ENCODE measurements around the gene RFT1. TPM values are rescaled to one million over a fixed set of nuclear protein-coding genes. Genes with fewer than 3 reads are reported as not detected.

RFT1 gene
- total and polyA plus RNA-seq, 2 of the 13 experiments (the other 11 are each of a cell fraction or from before 2014, with no cell fraction given), result 23.2 to 37.0 TPM

DNA sequence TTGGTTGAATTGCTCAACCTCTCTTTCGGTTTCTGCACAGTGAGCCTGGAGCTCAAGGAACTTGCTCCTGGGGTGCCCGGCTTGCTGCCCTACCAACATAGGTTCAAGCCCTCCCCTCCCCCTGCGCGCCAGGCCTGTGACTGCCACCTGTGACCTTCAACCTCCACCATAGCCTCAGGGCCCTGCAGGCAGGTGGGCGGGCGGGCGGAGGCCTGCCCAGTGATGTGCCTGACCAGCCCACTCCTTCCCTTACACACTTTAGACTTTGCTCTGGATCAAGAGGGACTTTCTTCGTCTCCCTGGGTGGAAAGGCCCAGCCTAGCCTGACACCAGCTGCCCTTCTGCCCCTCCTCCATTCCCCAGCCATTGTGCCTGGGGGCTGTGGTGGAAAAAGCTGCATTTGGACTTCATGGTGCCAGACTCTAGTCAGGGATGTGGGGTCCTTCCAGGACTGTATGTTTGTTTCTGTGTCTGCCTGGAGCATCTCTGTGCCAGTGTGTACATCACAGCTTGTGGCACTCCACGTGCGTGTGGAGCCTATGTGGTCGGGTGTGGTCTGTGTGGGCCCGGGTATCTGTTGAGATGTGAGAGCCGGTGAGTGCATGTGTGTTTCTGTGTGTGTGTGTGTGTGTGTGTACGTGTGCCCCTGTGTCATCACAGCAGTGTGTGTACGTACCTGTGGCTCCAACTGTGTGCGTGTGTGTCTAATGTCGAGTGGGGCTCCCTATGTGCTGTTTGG is 40.3 kb upstream of the RFT1 start (continued):
- TF ChIP-seq JUNB (CRISPR knock-in tag; IDR thresholded peaks at IDR 0.05; ENCODE audit: borderline replicate concordance) (no peak; the same call in 1 of the 2 replicates), LCORL (IDR thresholded peaks at IDR 0.05) (no peak), LCORL (CRISPR knock-in tag; IDR thresholded peaks at IDR 0.05) (no peak), SMARCE1 (IDR thresholded peaks at IDR 0.05; ENCODE audit: borderline replicate concordance) (no peak), ZNF263 (CRISPR knock-in tag; IDR thresholded peaks at IDR 0.05) (0 out of 2 replicates have a peak, but pooled peaks have one; percentile 46), PAXIP1 (CRISPR knock-in tag; conservative IDR thresholded peaks at IDR 0.05) (peak; percentile 67), NCOA5 (CRISPR knock-in tag; IDR thresholded peaks at IDR 0.05) (no peak), RCOR2 (CRISPR knock-in tag; IDR thresholded peaks at IDR 0.05) (peak; percentile 57; the same call in 1 of the 2 replicates), CEBPZ (IDR thresholded peaks at IDR 0.05; ENCODE audit: low read length) (no peak), ZNF674 (CRISPR knock-in tag; IDR thresholded peaks at IDR 0.05; ENCODE audit: low read depth) (no peak), CHCHD3 (CRISPR knock-in tag; IDR thresholded peaks at IDR 0.05) (no peak), SMAD1 (CRISPR knock-in tag; IDR thresholded peaks at IDR 0.05; ENCODE audit: borderline replicate concordance, low read depth) (peak; percentile 58; the same call in 1 of the 2 replicates), KMT2B (CRISPR knock-in tag; IDR thresholded peaks at IDR 0.05) (no peak), ZNF710 (CRISPR knock-in tag; IDR thresholded peaks at IDR 0.05; ENCODE audit: borderline replicate concordance) (0 out of 2 replicates have a peak, but pooled peaks have one; percentile 1), HMGA1 (CRISPR knock-in tag; conservative IDR thresholded peaks at IDR 0.05) (no peak), ZNF878 (CRISPR knock-in tag; IDR thresholded peaks at IDR 0.05) (0 out of 2 replicates have a peak, but pooled peaks have one; percentile 25)
- TF ChIP-seq, protein P1, sequence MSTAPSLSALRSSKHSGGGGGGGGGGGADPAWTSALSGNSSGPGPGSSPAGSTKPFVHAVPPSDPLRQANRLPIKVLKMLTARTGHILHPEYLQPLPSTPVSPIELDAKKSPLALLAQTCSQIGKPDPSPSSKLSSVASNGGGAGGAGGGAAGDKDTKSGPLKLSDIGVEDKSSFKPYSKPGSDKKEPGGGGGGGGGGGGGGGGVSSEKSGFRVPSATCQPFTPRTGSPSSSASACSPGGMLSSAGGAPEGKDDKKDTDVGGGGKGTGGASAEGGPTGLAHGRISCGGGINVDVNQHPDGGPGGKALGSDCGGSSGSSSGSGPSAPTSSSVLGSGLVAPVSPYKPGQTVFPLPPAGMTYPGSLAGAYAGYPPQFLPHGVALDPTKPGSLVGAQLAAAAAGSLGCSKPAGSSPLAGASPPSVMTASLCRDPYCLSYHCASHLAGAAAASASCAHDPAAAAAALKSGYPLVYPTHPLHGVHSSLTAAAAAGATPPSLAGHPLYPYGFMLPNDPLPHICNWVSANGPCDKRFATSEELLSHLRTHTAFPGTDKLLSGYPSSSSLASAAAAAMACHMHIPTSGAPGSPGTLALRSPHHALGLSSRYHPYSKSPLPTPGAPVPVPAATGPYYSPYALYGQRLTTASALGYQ (CRISPR knock-in tag; IDR thresholded peaks at IDR 0.05), result no peak
